HG02981 (cell line): ENCODE results near the gene RPL34.

Experiments used
- ATAC-seq: cut with Tn5 transposase; IDR thresholded peaks from one replicate; pipeline ENCODE4 v1.9.1; 2021; ENCODE audit warnings: mild to moderate bottlenecking, moderate library complexity; ENCODE audit not compliant: unreplicated experiment

Gene RPL34

GRCh38 chr4:108622828-108623227 is 2.5 kb downstream of the RPL34 start:
- no peak for ATAC-seq

- ATAC-seq: no peak
These were observed 4.1 kb downstream of the RPL34 start for GRCh38 chr4:108624263-108625056.

GRCh38 chr4:108626056-108626455 is 5.7 kb downstream of the RPL34 start:
- ATAC-seq: no peak

- ATAC-seq: no peak
These were observed 8.0 kb downstream of the RPL34 start for GRCh38 chr4:108628411-108628810.

- no peak for ATAC-seq
These were observed 14.8 kb downstream of the RPL34 start for GRCh38 chr4:108635070-108635655.

DNA sequence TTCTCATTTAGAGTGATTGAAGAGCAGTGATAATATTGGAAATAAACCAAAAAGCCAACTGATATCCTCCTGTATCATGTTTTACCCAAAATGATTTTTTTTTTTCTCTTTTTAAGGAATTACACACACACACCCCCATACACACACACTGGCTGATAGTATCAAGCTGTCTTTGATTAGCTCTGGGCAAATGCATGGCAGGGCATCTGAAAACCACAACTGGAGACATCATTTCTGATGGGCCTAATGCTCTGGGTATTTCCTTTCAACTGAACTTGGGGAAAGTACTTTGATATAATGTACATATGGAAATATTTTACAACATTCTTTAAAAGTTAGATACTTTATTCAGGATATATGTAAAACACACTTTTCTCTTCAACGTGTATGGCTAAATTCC is 15.9 kb downstream of the RPL34 start:
- ATAC-seq: no peak

DNA sequence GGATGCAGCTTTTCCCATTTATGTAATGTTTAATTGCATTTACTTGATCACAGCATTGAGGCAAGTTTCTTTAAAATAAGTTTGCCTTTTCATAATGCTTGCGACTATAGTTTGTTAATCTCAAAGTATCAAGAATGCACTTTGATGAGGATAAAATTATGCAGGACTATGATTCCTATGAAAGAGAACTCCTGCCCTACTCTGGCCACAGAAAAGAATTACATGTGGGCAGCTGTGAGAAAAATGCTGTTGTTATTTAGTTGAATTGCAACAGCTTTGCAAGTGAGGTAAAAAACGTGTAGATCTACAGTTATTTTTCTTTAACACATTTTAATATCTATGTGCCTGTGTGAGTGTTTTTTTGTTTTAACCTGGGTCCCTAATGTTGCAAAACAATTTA is 17.5 kb downstream of the RPL34 start:
- ATAC-seq: no peak

GRCh38 chr4:108644237-108644636 is 23.9 kb downstream of the RPL34 start:
- ATAC-seq: no peak

GRCh38 chr4:108646706-108647105 is 26.3 kb downstream of the RPL34 start:
- ATAC-seq: no peak

- ATAC-seq: peak; percentile 8
These were observed 29.5 kb downstream of the RPL34 start for GRCh38 chr4:108649863-108650211.

GRCh38 chr4:108650212-108651013 is 30.0 kb downstream of the RPL34 start, which contains the start of gene OSTC:
TSS of gene OSTC (plus strand) at chr4:108650599. CDS start at chr4:108650656, 57 bp downstream.
- ATAC-seq: peak; percentile 84

DNA sequence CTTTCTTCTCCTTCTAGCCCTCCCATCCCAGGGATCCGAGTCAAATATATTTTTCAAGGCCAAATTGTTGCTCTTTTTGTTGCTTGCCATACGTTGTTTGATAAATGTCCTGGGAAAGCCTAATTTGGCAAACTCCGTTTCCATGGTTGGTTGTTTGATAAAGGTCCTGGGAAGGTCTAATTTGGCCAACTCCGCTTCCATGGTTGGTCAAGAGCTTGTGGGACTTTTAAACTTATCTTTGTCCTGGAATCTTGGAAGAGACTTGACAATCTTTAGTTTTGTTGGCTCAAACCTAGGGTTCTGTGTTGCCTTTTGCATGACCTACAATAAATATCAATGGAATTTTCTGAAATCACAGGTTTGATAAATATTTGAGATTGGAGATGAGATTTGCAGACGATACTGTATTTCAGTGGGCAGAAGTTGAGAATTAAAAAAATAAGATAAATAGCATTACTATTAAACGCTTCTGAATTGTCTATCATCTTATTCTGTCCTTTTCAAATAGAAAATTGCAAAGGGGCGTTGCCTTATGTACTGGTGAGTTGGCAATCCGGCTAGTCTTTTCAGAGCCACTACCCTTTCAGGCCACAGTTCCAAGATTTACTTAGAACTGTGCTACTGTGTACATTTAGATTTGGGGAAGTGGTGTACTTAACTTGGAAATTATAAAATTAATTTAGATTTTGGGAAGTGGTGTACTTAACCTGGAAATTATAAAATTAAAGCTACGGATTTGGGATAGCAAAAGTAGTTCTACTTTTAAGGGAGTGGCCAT is 30.8 kb downstream of the RPL34 start:
- peak; percentile 38 for ATAC-seq

DNA sequence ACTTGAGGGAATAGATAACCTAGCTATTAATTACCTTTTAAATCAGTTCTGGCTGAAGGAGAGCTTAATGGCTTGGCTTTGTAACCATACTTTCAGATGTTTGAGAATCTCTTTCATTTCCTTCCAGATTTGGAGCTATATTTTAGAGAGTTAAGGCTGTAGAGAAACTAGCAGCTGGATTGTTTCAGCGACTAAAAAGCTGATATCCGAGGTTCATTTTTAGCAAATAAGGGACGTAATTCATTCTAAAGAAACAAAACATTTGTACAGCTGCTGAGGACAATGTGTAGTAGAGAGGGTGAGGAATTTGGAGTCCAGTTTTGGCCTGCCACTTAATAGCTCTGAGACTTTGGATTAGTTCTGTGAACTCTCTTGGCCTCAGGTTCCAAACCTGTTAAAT is 42.3 kb downstream of the RPL34 start:
- ATAC-seq: no peak

DNA sequence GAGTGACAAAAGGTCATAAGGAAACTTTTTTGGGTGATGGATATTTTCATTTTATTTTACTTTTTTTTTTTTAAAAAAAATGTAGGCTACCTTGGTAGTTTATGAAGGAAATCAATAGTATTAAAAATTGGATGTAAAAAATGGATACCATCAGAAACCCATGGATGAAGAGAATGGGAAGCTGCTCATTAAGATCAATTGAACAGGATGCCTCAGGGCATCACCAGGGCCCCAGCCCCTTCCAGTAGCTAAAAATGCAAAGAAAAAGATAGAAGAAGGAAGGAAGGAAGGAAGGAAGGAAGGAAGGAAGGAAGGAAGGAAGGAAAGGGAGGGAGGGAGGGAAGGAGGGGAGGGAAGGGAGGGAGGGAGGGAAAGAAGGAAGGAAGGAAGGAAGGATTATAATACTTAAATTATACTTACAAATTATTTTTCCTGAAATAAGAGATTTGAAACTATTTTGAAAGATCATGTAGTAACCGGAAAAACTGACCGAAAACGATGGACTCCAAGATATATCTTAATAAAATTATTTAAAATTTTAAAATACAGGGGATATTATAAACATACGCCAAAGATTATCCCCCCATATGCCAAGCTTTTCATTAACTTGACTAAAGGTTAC is 54.1 kb downstream of the RPL34 start:
- no peak for ATAC-seq
